Lung (tissue), 12 donors: ENCODE data around the gene PON3. TPM values are rescaled to one million over a fixed set of nuclear protein-coding genes. Genes with fewer than 3 reads are reported as not detected.
"Not testable (repeated sequence)": the region's sequence is repeated elsewhere in the genome, so short reads cannot be mapped to it uniquely, and the experiment has no call there.

Source experiments
- ATAC-seq: fragments of 200-7000 bp; cut with Tn5 transposase; one replicate; pipeline ENCODE4 v1.9.1; 2020; ENCODE audit warnings: moderate number of reproducible peaks; ENCODE audit not compliant: insufficient read depth, low FRiP score
- DNase-seq, 3 donors: peaks; one replicate each; pipeline ENCODE4 v3.0.0-alpha.2; 2013 to 2017
- H3K27ac ChIP-seq, 2 donors: one replicate each; pipeline ENCODE4 v1.5.1; 2013; ENCODE audit warnings: mild to moderate bottlenecking in 2 of 2, moderate library complexity in 2 of 2, control low read depth in 1 of 2, inconsistent platforms in 1 of 2, low read depth in 1 of 2, low read length in 1 of 2
- H3K27me3 ChIP-seq, 3 donors: one replicate each; pipeline ENCODE4 v1.5.1; 2013; ENCODE audit warnings: low read length in 2 of 3; ENCODE audit not compliant: control insufficient read depth in 3 of 3, insufficient read depth in 3 of 3
- H3K36me3 ChIP-seq, 4 donors: one replicate each; pipeline ENCODE4 v1.5.1; 2013; ENCODE audit warnings: low read length in 4 of 4, mild to moderate bottlenecking in 1 of 4, moderate library complexity in 1 of 4; ENCODE audit not compliant: control insufficient read depth in 4 of 4, insufficient read depth in 4 of 4
- H3K4me1 ChIP-seq, 5 donors: one replicate each; pipeline ENCODE4 v1.5.1; 2013; ENCODE audit warnings: low read length in 5 of 5, mild to moderate bottlenecking in 2 of 5, moderate library complexity in 1 of 5; ENCODE audit not compliant: control insufficient read depth in 5 of 5, insufficient read depth in 5 of 5
- H3K4me3 ChIP-seq: one replicate; pipeline ENCODE4 v1.5.1; 2013; ENCODE audit warnings: mild to moderate bottlenecking, control low read depth, moderate library complexity
- H3K9ac ChIP-seq, 2 donors: one replicate each; pipeline ENCODE4 v1.5.1; 2013; ENCODE audit warnings: low read length in 2 of 2, control low read depth in 1 of 2; ENCODE audit not compliant: insufficient read depth in 1 of 2
- H3K9me3 ChIP-seq, 4 donors: one replicate each; pipeline ENCODE4 v1.5.1; 2013; ENCODE audit warnings: low read length in 3 of 4, mild to moderate bottlenecking in 1 of 4, moderate library complexity in 1 of 4; ENCODE audit not compliant: control insufficient read depth in 4 of 4, insufficient read depth in 3 of 4
- WGBS, 2 donors: extraction: QIAGEN DNeasy Blood & Tissue Kit; methylation state at CpG; one replicate each; pipeline ENCODE4 v1.1.7; 2013; 5-methylcytosine and 5-hydroxymethylcytosine counted together
- polyA plus RNA-seq, 2 donors: library from polyadenylated mRNA; stranded (reverse); fragments of 200-250 nt; gene quantifications; one replicate each; pipeline ENCODE4 v1.2.1, GENCODE V29; 2013
- total RNA-seq, 2 donors: library from RNA; depleted of rRNA in 1 of 2; stranded (reverse); fragments of >200 nt in 1 of 2; gene quantifications; one replicate each; pipeline ENCODE4 v1.2.1, GENCODE V29; 2014 to 2021
- TF ChIP-seq, protein P1 (sequence below): IDR thresholded peaks from 2 replicates; pipeline ENCODE4 v1.5.1; 2012; ENCODE audit warnings: mild to moderate bottlenecking; ENCODE audit errors: control extremely low read depth, extremely low read depth
- donor health status: control.
- donor health status: control.
- donor health status: Bipolar disorder and iron deficiency.
- donor health status: healthy.
- donor health status: DM: yes; HTN: yes; CAD: no.

Gene PON3
- total and polyA plus RNA-seq, 4 donors: 13.2 to 28.0 (median 22.5) TPM

DNA sequence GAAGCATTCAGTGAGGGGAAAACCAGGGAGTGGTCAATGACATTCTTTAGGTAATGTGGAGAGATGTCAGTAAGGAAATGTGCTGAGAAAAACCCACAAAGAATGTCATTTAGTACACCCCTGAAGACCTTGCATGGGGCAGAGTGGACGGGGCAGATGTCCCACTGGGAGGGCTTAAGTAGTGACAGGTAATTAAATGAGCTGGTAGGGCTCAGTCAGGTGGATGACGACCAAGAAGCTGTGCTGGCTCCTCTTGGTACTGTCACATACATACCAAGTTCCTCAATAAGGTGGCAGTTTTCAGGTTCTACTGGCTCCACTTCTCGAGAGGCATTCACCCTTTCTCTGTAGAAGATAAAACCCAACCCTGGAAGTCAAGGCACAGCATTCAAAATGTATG, 1.8 kb downstream of the PON3 start:
- H3K36me3 ChIP-seq: peaks cover 0 to 3% (median 0%) of the 10 kb centered on the region in 4 donors
- ATAC-seq (no peak), DNase-seq (no peak)
- no peaks in the 10 kb centered on the region for H3K9me3 ChIP-seq
- no peak overlapping the region for H3K4me3 ChIP-seq
- H3K27ac ChIP-seq: no peak overlapping the region
- H3K27me3 ChIP-seq: peaks cover 0 to 2% (median 0%) of the 10 kb centered on the region in 3 donors
- no peak overlapping the region for H3K9ac ChIP-seq
- TF ChIP-seq, protein P1, sequence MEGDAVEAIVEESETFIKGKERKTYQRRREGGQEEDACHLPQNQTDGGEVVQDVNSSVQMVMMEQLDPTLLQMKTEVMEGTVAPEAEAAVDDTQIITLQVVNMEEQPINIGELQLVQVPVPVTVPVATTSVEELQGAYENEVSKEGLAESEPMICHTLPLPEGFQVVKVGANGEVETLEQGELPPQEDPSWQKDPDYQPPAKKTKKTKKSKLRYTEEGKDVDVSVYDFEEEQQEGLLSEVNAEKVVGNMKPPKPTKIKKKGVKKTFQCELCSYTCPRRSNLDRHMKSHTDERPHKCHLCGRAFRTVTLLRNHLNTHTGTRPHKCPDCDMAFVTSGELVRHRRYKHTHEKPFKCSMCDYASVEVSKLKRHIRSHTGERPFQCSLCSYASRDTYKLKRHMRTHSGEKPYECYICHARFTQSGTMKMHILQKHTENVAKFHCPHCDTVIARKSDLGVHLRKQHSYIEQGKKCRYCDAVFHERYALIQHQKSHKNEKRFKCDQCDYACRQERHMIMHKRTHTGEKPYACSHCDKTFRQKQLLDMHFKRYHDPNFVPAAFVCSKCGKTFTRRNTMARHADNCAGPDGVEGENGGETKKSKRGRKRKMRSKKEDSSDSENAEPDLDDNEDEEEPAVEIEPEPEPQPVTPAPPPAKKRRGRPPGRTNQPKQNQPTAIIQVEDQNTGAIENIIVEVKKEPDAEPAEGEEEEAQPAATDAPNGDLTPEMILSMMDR: no peak
- H3K4me1 ChIP-seq: peaks cover 0 to 13% (median 3%) of the 10 kb centered on the region in 5 donors
- 88 to 91% methylated on average over 3 of the region's 3 CpGs for WGBS, 2 donors

DNA sequence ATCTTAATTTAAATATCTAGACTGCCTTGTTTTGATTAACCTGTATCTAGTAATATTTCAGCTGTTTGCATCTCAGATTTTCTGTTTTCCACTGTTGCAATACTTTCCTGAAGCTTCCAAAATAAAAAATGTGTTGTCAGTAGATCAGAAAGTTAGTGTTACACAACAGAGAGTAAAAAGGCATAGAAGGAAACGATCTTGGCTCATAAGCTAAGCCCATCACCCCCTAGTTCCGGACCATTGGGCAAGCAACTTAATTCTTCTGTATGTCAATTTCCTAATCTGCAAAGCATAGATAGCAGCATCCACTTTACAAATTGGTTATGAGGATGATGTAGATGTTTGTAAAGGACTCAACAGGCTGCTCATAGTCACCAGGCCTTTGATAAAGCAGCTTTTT, 4.4 kb downstream of the PON3 start:
- WGBS, 2 donors: 55 to 57% methylated on average over 2 of the region's 2 CpGs
- no peak overlapping the region for H3K4me3 ChIP-seq
- H3K9ac ChIP-seq: no peak overlapping the region
- DNase-seq (peak in 2 of 3 donors; percentile 30 to 64), ATAC-seq (no peak)
- H3K27ac ChIP-seq: no peak overlapping the region
- H3K27me3 ChIP-seq: peaks cover 0 to under 1% (median 0%) of the 10 kb centered on the region in 3 donors
- peaks cover 0 to 3% (median 0%) of the 10 kb centered on the region in 4 donors for H3K36me3 ChIP-seq
- no peaks in the 10 kb centered on the region for H3K9me3 ChIP-seq
- peaks cover 0 to 13% (median 3%) of the 10 kb centered on the region in 5 donors for H3K4me1 ChIP-seq
- TF ChIP-seq, protein P1: no peak

DNA sequence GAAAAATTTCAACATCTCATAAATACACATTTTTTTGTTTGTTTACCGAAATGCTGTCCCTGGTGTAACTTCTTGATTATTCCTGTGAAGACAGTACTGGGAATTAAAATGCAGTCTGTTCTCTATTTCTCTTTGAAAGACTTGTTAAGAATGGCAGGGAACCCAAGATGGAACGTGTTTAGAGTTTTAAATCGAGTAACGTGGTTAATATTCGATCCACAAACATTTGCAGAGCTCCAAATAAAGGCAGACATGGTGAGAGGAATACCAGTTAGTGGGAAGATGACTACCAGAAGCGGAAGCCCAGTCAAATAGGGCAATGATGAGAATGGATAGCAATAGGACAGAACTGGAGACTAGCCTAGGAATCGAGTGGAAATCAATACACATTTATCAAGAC, 6.7 kb downstream of the PON3 start:
- H3K9me3 ChIP-seq: no peaks in the 10 kb centered on the region
- TF ChIP-seq, protein P1: no peak
- WGBS, 2 donors: 90 to 93% methylated on average over 7 of the region's 7 CpGs
- no peaks in the 10 kb centered on the region for H3K27me3 ChIP-seq
- no peak overlapping the region for H3K4me3 ChIP-seq
- H3K36me3 ChIP-seq: peaks cover 0 to 3% (median 0%) of the 10 kb centered on the region in 4 donors
- H3K4me1 ChIP-seq: peaks cover 0 to 10% (median 0%) of the 10 kb centered on the region in 5 donors
- H3K27ac ChIP-seq: no peak overlapping the region
- ATAC-seq (no peak), DNase-seq (no peak)
- H3K9ac ChIP-seq: no peak overlapping the region

DNA sequence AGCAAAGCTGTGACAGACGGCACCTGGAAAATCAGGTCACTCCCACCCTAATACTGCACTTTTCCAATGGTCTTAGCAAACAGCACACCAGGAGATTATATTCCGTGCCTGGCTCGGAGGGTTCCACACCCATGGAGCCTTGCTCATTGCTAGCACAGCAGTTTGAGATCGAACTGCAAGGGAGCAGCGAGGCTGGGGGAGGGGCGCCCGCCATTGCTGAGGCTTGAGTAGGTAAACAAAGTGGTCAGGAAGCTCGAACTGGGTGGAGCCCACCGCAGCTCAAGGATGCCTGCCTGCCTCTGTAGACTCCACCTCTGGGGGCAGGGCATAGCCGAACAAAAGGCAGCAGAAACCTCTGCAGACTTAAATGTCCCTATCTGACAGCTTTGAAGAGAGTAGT, 16.7 kb downstream of the PON3 start:
- not testable (repeated sequence) for ATAC-seq, H3K4me3 ChIP-seq, H3K9me3 ChIP-seq, DNase-seq, H3K4me1 ChIP-seq, H3K27me3 ChIP-seq, H3K36me3 ChIP-seq, H3K27ac ChIP-seq, H3K9ac ChIP-seq
- WGBS, 2 donors: 89 to 97% methylated on average over 9 to 10 of the region's 10 CpGs
